ENCODE data around the gene PPIB.

DNA sequence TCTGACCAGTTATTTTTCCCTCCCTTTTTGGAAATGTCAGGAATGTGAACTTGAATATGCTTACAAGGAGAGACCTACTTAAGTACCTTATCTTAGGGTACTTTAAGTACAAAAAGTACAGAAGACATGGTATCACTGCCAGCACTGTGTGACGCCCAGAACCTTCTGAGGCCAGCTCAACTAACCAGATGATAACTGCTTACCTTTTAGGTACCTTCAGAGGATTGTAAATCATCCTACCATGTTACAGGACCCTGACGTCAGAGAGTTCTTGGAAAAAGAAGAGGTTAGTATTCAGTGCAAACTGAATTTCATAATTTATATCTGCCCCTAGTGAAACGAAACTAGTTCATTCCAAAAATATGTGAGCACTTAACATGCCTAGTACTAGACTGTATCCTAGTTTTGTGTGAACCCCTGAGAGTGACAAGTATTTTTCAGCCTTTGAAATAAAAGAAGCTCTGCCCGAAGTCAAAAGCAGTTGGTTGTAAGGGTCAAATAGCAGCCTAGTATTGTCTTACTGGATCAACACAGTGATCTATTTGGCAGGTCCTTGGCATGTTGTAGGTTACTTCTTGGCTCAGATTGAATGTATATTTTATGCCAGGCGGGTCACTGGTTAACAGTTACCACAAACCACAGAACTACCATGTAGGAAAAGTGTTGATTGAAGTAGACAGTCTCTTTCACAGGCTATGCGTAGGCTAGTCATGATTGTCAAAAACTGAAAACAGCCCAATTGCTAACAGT lies 35.1 kb downstream of the PPIB start:
- TF ChIP-seq, protein P1, sequence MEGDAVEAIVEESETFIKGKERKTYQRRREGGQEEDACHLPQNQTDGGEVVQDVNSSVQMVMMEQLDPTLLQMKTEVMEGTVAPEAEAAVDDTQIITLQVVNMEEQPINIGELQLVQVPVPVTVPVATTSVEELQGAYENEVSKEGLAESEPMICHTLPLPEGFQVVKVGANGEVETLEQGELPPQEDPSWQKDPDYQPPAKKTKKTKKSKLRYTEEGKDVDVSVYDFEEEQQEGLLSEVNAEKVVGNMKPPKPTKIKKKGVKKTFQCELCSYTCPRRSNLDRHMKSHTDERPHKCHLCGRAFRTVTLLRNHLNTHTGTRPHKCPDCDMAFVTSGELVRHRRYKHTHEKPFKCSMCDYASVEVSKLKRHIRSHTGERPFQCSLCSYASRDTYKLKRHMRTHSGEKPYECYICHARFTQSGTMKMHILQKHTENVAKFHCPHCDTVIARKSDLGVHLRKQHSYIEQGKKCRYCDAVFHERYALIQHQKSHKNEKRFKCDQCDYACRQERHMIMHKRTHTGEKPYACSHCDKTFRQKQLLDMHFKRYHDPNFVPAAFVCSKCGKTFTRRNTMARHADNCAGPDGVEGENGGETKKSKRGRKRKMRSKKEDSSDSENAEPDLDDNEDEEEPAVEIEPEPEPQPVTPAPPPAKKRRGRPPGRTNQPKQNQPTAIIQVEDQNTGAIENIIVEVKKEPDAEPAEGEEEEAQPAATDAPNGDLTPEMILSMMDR (optimal IDR thresholded peaks at IDR 0.05 in 1 of 3, IDR thresholded peaks at IDR 0.05 in 1 of 3, conservative IDR thresholded peaks at IDR 0.05 in 1 of 3; ENCODE audit: extremely low read depth in 1 of 3, insufficient read depth in 2 of 3, low read length in 3 of 3): no peak
- TF ChIP-seq EZH2 (IDR thresholded peaks at IDR 0.05; ENCODE audit: low read length): no peak
